H1 (cell line): ENCODE measurements around the gene BAZ1B. TPM values are rescaled to one million over a fixed set of nuclear protein-coding genes. Genes with fewer than 3 reads are reported as not detected.

Source experiments
- CTCF ChIA-PET: fragments of 300-600 bp; sonication (Branson Sonifier 250); formaldehyde crosslinking; loops from one replicate; lab custom pipeline; 2021; ENCODE audit not compliant: partially characterized antibody; lab: Charles Lee
- POLR2A ChIA-PET: fragments of 300-600 bp; sonication (Branson Sonifier 250); formaldehyde crosslinking; loops from one replicate; lab custom pipeline; 2021; ENCODE audit warnings: inconsistent platforms; ENCODE audit not compliant: partially characterized antibody; lab: Charles Lee
- DNase-seq, 2 experiments: peaks; one replicate each; pipeline versions ENCODE4 v3.0.0 to v3.0.0-alpha.2; 2010 to 2022; ENCODE audit warnings: low spot score in 2 of 2, low read depth in 1 of 2, mixed read lengths in 1 of 2
- FAIRE-seq: peaks from 2 replicates; lab custom pipeline; 2011; peaks lifted over from hg19 to GRCh38; lab: Jason Lieb, UNC
- H2AFZ ChIP-seq: 2 replicates; pipeline ENCODE4 v1.8.1; 2012; ENCODE audit warnings: low read length, inconsistent platforms
- H2AK5ac ChIP-seq: 2 replicates; pipeline ENCODE4 v1.6.1; 2013; ENCODE audit warnings: low read depth, low read length
- H2BK120ac ChIP-seq: replicated peaks from 2 replicates; pipeline ENCODE3; 2013; ENCODE audit warnings: low read depth, low read length, inconsistent platforms
- H2BK12ac ChIP-seq: 2 replicates; pipeline ENCODE4 v1.6.1; 2013; ENCODE audit warnings: low read depth, low read length
- H2BK15ac ChIP-seq: 2 replicates; pipeline ENCODE4 v1.6.1; 2013; ENCODE audit warnings: low read length
- H2BK20ac ChIP-seq: 2 replicates; pipeline ENCODE4 v1.6.1; 2013; ENCODE audit warnings: low read length
- H2BK5ac ChIP-seq: 2 replicates; pipeline ENCODE4 v1.6.1; 2013; ENCODE audit warnings: low read depth, low read length
- H3K14ac ChIP-seq: 2 replicates; pipeline ENCODE4 v1.6.1; 2013; ENCODE audit warnings: inconsistent platforms; ENCODE audit not compliant: insufficient read length
- H3K18ac ChIP-seq: 2 replicates; pipeline ENCODE4 v1.6.1; 2013; ENCODE audit warnings: low read length; ENCODE audit errors: extremely low read depth
- H3K23ac ChIP-seq: 2 replicates; pipeline ENCODE4 v1.6.1; 2013; ENCODE audit warnings: inconsistent platforms; ENCODE audit not compliant: insufficient read length
- H3K23me2 ChIP-seq: 2 replicates; pipeline ENCODE4 v1.6.1; 2013; ENCODE audit warnings: low read depth, low read length
- H3K27ac ChIP-seq: 2 replicates; pipeline ENCODE4 v1.6.1; 2011; ENCODE audit warnings: low read depth, low read length, inconsistent platforms
- H3K27me3 ChIP-seq, 4 experiments: replicated peaks in 1 of 4; 1 replicate in 1 of 4; 2 replicates in 3 of 4; pipeline versions ENCODE4 v1.6.1 to v1.8.1; 2011 to 2013; ENCODE audit warnings: low read length in 3 of 4, mild to moderate bottlenecking in 3 of 4, inconsistent platforms in 2 of 4, mixed read lengths in 2 of 4, moderate library complexity in 1 of 4; ENCODE audit not compliant: control insufficient read depth in 3 of 4, insufficient read depth in 3 of 4; ENCODE audit errors: extremely low read depth in 1 of 4
- H3K36me3 ChIP-seq, 4 experiments: 2 replicates each; pipeline versions ENCODE4 v1.6.1 to v1.8.1; 2011 to 2013; ENCODE audit warnings: mild to moderate bottlenecking in 4 of 4, low read length in 3 of 4, moderate library complexity in 2 of 4, control low read depth in 1 of 4, inconsistent platforms in 1 of 4; ENCODE audit not compliant: insufficient read depth in 4 of 4, control insufficient read depth in 2 of 4
- H3K4ac ChIP-seq: replicated peaks from 2 replicates; pipeline ENCODE3; 2013; ENCODE audit warnings: low read length, low read depth, mixed read lengths, inconsistent platforms; ENCODE audit not compliant: insufficient read length
- H3K4me1 ChIP-seq, 4 experiments: replicated peaks in 1 of 4; 1 replicate in 1 of 4; 2 replicates in 3 of 4; pipeline versions ENCODE4 v1.6.1 to v1.8.1; 2011 to 2013; ENCODE audit warnings: low read length in 3 of 4, inconsistent platforms in 2 of 4, mixed read lengths in 1 of 4; ENCODE audit not compliant: insufficient read depth in 4 of 4, control insufficient read depth in 3 of 4
- H3K4me2 ChIP-seq, 2 experiments: 2 replicates each; pipeline versions ENCODE4 v1.6.1 to v1.8.1; 2011 to 2013; ENCODE audit warnings: low read depth in 2 of 2, low read length in 2 of 2, control low read depth in 1 of 2, inconsistent platforms in 1 of 2, mild to moderate bottlenecking in 1 of 2; ENCODE audit not compliant: insufficient read depth in 1 of 2
- H3K4me3 ChIP-seq, 4 experiments: fragments of 200-600, 300-600 bp in 1 of 4; sonication (generic), shearing (Covaris generic), sonication (Bioruptor Twin) in 1 of 4; 2 replicates each; pipeline versions ENCODE4 v1.5.1 to v1.8.1; 2011 to 2016; ENCODE audit warnings: low read length in 4 of 4, low read depth in 3 of 4, control low read depth in 2 of 4, inconsistent platforms in 2 of 4, mild to moderate bottlenecking in 2 of 4, mixed read lengths in 1 of 4, moderate library complexity in 1 of 4; ENCODE audit not compliant: insufficient read depth in 2 of 4; ENCODE audit errors: extremely low read depth in 1 of 4
- H3K56ac ChIP-seq: replicated peaks from 2 replicates; pipeline ENCODE3; 2013; ENCODE audit warnings: low read depth, mild to moderate bottlenecking, mixed read lengths, low read length, inconsistent platforms; ENCODE audit not compliant: insufficient read length
- H3K79me1 ChIP-seq: 2 replicates; pipeline ENCODE4 v1.6.1; 2013; ENCODE audit warnings: low read depth, low read length, control low read depth
- H3K79me2 ChIP-seq, 2 experiments: 2 replicates each; pipeline versions ENCODE4 v1.6.1 to v1.8.1; 2012 to 2013; ENCODE audit warnings: low read length in 2 of 2, mild to moderate bottlenecking in 2 of 2, inconsistent platforms in 1 of 2; ENCODE audit not compliant: insufficient read depth in 2 of 2, control insufficient read depth in 1 of 2
- H3K9ac ChIP-seq, 4 experiments: replicated peaks in 1 of 4; 1 replicate in 1 of 4; 2 replicates in 3 of 4; pipeline versions ENCODE4 v1.6.1 to v1.8.1; 2011 to 2013; ENCODE audit warnings: low read depth in 3 of 4, low read length in 3 of 4, control low read depth in 2 of 4, mild to moderate bottlenecking in 2 of 4, moderate library complexity in 2 of 4, inconsistent platforms in 1 of 4; ENCODE audit errors: extremely low read depth in 1 of 4
- H3K9me3 ChIP-seq, 2 experiments: 2 replicates each; pipeline versions ENCODE4 v1.6.1 to v1.8.1; 2012 to 2013; ENCODE audit warnings: mild to moderate bottlenecking in 2 of 2, moderate library complexity in 2 of 2, control low read depth in 1 of 2, inconsistent platforms in 1 of 2, low read depth in 1 of 2, low read length in 1 of 2, mixed read lengths in 1 of 2; ENCODE audit not compliant: insufficient read depth in 2 of 2
- H4K20me1 ChIP-seq, 2 experiments: replicated peaks in 1 of 2; 2 replicates each; pipeline versions ENCODE3 to v1.8.1; 2011 to 2013; ENCODE audit warnings: inconsistent platforms in 2 of 2, low read length in 2 of 2, mild to moderate bottlenecking in 1 of 2; ENCODE audit not compliant: insufficient read depth in 2 of 2, control insufficient read depth in 1 of 2
- H4K5ac ChIP-seq: 2 replicates; pipeline ENCODE4 v1.6.1; 2013; ENCODE audit warnings: low read length, low read depth, mixed read lengths, inconsistent platforms; ENCODE audit not compliant: insufficient read length
- H4K8ac ChIP-seq: 2 replicates; pipeline ENCODE4 v1.8.0; 2013; ENCODE audit warnings: mild to moderate bottlenecking, moderate library complexity, low read length, inconsistent platforms; ENCODE audit not compliant: insufficient read depth; ENCODE audit errors: extremely low read depth
- H4K91ac ChIP-seq: replicated peaks from 2 replicates; pipeline ENCODE3; 2013; ENCODE audit warnings: low read length, mixed read lengths, inconsistent platforms; ENCODE audit not compliant: insufficient read length
- EP300 ChIP-seq, 2 experiments: IDR thresholded peaks; 1 replicate in 1 of 2; 2 replicates in 1 of 2; pipeline ENCODE4 v1.6.1; 2011 to 2012; ENCODE audit warnings: low read depth in 2 of 2, low read length in 2 of 2, mild to moderate bottlenecking in 2 of 2, borderline replicate concordance in 1 of 2, inconsistent platforms in 1 of 2, moderate library complexity in 1 of 2
- SIRT6 ChIP-seq: IDR thresholded peaks from one replicate; pipeline ENCODE4 v1.7.1; 2012; ENCODE audit warnings: low read length, inconsistent platforms
- SUZ12 ChIP-seq: fragments of 200-600 bp; sonication (generic); IDR thresholded peaks from 2 replicates; pipeline ENCODE4 v1.6.1; 2012; ENCODE audit warnings: mild to moderate bottlenecking, inconsistent platforms, low read length, moderate library complexity, mixed read lengths
- WGBS, 2 experiments: shearing (Covaris generic) in 1 of 2; methylation state at CpG; one replicate each; pipeline versions ENCODE4 v1.1.6 to v1.1.7; 2013 to 2015; ENCODE audit warnings: low lambda C conversion rate in 2 of 2, mixed read lengths in 2 of 2, inconsistent platforms in 1 of 2, low coverage in 1 of 2, missing lambda C conversion rate in 1 of 2; ENCODE audit not compliant: insufficient replicate concordance in 2 of 2, insufficient coverage in 1 of 2, insufficient read length in 1 of 2; ENCODE audit errors: extremely low coverage in 1 of 2, missing lambda C conversion rate in 1 of 2; 5-methylcytosine and 5-hydroxymethylcytosine counted together
- polyA plus RNA-seq, 7 experiments: library from polyadenylated mRNA; depleted of rRNA in 3 of 7; stranded (reverse) in 5 of 7; unstranded in 2 of 7; fragments of >200 nt in 5 of 7; fragments of 200-250 nt in 2 of 7; gene quantifications; 1 replicate in 5 of 7; 2 replicates in 1 of 7; 4 replicates in 1 of 7; pipeline versions ENCODE4 v1.2.1 to v1.2.3, GENCODE V29; 2011 to 2013; ENCODE audit warnings: missing spikeins in 2 of 7, mixed read lengths in 2 of 7
- total RNA-seq: library from RNA; stranded (reverse); fragmentation: NEBNext Ultra II Directional; extraction: Animal tissue kit (Norgen Biotek cat#: 25700); gene quantifications from 2 replicates; pipeline ENCODE4 v1.2.1, GENCODE V29; 2021

BAZ1B gene
- total and polyA plus RNA-seq, 2 of the 8 experiments (the other 6 are each of a cell fraction or from before 2014, with no cell fraction given): 21.0 to 86.8 TPM

DNA sequence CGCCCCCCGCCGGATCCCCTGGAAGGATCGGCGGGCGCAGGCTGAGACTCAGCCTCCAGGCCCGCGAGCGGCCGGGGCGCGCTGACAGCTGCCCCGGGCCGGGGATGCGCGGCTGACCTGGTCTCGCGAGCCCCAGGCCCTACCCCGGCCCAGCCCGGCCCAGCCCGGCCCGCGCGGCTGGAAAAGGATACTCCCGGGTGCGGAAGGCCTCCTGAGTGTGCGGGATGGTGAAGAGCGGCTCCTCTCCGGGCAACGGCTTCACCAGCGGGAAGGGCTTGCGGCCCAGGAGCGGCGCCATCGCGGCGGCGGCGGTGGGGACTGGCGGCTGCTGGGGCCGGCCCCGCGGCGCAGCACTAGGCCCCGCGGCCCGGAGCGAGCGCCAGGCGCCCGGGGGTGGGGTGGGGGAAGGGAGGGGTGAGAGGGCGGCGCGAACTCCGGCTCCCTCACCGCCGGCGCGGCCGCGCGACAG is 423 bp downstream of the BAZ1B start:
- no peak for FAIRE-seq
- H3K23ac ChIP-seq: no peak overlapping the region
- H3K4me3 ChIP-seq: peak overlapping the region; percentile 79 to 91 (median 82)
- no peak overlapping the region for H2AK5ac ChIP-seq
- H3K36me3 ChIP-seq: peaks cover 0 to 27% (median 8%) of the 10 kb centered on the region in 4 experiments; a peak in 3 of 8 replicates
- no peaks in the 10 kb centered on the region for H3K9me3 ChIP-seq
- H3K23me2 ChIP-seq: peaks cover 6% of the 10 kb centered on the region
- peaks cover 0 to 5% (median 2%) of the 10 kb centered on the region in 4 experiments; a peak in 2 of 7 replicates for H3K4me1 ChIP-seq
- H3K18ac ChIP-seq: peak overlapping the region; percentile 71; the same call in 1 of the 2 replicates
- H3K79me2 ChIP-seq: peaks cover 41 to 49% of the 10 kb centered on the region in 2 experiments
- WGBS, 2 experiments: 0% methylated on average over 30 of the region's 62 CpGs; no CpG with 5 or more reads in 1 of the 2 experiments
- H3K27ac ChIP-seq: peak overlapping the region; percentile 96
- peak overlapping the region; percentile 65 to 69 for H3K4me2 ChIP-seq
- H3K9ac ChIP-seq: peak overlapping the region; percentile 82 to 99 (median 92)
- H4K91ac ChIP-seq: peak overlapping the region; percentile 85
- CTCF ChIA-PET: interaction anchor here (1.0 to 1.6 kb wide), 3 partner anchors 37 to 213 kb away, joined by 3 to 4 read pairs (median 3); no protein-coding TSS in a partner anchor
- no peak overlapping the region for H2BK20ac ChIP-seq
- peak overlapping the region; percentile 97 for H4K5ac ChIP-seq
- peaks cover 7 to 13% of the 10 kb centered on the region in 2 experiments for H4K20me1 ChIP-seq
- H2BK5ac ChIP-seq: peak overlapping the region; percentile 93
- no peak overlapping the region for H2AFZ ChIP-seq
- H2BK120ac ChIP-seq: no peak overlapping the region
- DNase-seq: peak in 1 of 2 experiments; percentile 75
- no peak overlapping the region for H2BK12ac ChIP-seq
- POLR2A ChIA-PET: interaction anchor here (0.8 to 6.0 kb wide), 32 partner anchors 8 to 307 kb away, joined by 3 to 55 read pairs (median 4); partner anchors contain the start of genes ABHD11, BCL7B and TBL2
- H4K8ac ChIP-seq: peak overlapping the region; percentile 98
- no peak overlapping the region for H2BK15ac ChIP-seq
- no peak overlapping the region for H3K14ac ChIP-seq
- H3K79me1 ChIP-seq: no peaks in the 10 kb centered on the region
- no peak overlapping the region for H3K4ac ChIP-seq
- no peaks in the 10 kb centered on the region for H3K27me3 ChIP-seq
- H3K56ac ChIP-seq: no peak overlapping the region
- no peak for TF ChIP-seq EP300 (IDR thresholded peaks at IDR 0.05; ENCODE audit: borderline replicate concordance in 1 of 2, low read depth in 2 of 2, low read length in 2 of 2)
- TF ChIP-seq SUZ12: no peak
- no peak for TF ChIP-seq SIRT6
